CD4-positive, alpha-beta T cell treated with Interleukin-4 for 4 hours (primary cell): ENCODE results near the gene ARCN1.
A peak's percentile ranks its signal among the peaks of the same experiment; 100 is the strongest.

Experiments used
- DNase-seq: peaks from one replicate; pipeline ENCODE4 v3.0.0-alpha.2; 2020

ARCN1 gene

DNA sequence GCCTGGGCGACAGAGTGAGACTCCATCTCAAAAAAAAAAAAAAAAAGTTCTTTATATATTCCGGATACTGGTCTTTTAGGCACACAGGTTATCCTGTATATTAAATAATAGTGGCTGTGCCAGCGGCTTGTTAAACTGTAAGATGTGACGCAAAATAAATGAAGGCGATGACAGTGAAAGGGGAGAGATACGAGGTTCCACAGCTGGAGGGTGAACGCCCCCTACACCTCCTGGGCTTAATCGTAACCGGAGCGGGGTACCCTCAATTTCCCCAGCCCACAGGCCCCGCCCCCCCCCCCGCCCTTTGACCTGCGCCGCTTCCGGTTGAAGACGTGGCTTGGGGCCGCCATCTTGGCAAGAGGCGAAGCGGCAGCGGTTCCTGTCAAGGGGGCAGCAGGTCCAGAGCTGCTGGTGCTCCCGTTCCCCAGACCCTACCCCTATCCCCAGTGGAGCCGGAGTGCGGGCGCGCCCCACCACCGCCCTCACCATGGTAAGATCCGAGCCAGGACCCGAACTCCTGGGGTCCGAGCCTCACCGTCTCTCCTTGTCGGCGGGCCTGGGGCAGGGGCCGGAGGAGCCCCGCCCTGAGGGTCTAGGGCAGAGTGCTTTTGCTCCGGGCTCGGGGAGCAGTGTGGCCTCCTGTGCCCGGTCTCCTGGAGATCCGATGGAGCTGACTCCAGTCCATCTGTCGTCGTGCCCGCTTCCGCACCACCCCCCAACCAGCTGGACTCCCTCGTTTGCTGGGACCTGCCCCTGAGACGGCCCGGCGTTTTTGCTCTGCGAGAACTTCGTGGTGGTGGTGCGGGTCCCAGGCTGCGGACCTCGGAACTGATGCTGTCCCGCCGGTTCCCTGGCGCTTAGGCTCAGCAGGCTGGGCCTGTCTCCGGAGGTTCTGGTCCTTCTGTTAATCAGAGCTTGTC is at the start of gene ARCN1:
Gene ARCN1 (plus strand): TSS at position 349 of the 920 bp plus-strand sequence. CDS start 139 bp downstream, at position 488.
- peak; percentile 81 for DNase-seq

DNA sequence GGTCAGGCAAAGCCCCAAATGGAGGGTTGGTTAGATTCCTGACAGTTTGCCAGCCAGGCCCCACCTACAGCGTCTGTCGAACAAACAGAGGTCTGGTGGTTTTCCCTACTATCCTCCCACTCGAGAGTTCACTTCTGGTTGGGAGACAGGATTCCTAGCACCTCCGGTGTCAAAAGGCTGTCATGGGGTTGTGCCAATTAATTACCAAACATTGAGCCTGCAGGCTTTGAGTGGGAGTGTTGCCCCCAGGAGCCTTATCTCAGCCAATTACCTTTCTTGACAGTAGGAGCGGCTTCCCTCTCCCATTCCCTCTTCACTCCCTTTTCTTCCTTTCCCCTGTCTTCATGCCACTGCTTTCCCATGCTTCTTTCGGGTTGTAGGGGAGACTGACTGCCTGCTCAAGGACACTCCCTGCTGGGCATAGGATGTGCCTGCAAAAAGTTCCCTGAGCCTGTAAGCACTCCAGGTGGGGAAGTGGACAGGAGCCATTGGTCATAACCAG is 49.6 kb upstream of the ARCN1 start:
- no peak for DNase-seq

DNA sequence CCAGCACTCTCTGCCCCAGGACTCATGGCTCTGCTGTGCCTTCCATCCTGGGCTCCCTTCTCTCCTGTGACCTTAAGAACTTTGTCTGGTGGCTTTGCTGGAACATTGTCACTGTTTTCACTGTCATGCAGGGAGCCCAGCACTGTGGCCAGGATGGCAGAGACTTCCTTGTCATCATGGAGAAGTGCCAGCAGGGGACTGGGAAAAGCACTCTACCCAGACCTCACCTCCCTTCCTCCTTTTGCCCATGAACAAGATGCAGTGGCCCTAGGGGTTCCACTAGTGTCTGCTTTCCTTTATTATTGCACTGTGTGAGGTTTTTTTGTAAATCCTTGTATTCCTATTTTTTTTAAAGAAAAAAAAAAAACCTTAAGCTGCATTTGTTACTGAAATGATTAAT is 47.9 kb upstream of the ARCN1 start:
- DNase-seq, result no peak

DNA sequence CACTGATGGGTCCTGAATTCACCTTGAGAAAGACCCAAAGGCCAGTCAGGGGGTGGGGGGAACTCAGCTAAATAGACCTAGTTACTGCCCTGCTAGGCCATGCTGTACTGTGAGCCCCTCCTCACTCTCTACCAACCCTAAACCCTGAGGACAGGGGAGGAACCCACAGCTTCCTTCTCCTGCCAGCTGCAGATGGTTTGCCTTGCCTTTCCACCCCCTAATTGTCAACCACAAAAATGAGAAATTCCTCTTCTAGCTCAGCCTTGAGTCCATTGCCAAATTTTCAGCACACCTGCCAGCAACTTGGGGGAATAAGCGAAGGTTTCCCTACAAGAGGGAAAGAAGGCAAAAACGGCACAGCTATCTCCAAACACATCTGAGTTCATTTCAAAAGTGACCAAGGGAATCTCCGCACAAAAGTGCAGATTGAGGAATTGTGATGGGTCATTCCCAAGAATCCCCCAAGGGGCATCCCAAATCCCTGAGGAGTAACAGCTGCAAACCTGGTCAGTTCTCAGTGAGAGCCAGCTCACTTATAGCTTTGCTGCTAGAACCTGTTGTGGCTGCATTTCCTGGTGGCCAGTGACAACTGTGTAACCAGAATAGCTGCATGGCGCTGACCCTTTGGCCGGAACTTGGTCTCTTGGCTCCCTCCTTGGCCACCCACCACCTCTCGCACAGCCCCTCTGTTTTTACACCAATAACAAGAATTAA is 47.3 kb upstream of the ARCN1 start:
- no peak for DNase-seq

DNA sequence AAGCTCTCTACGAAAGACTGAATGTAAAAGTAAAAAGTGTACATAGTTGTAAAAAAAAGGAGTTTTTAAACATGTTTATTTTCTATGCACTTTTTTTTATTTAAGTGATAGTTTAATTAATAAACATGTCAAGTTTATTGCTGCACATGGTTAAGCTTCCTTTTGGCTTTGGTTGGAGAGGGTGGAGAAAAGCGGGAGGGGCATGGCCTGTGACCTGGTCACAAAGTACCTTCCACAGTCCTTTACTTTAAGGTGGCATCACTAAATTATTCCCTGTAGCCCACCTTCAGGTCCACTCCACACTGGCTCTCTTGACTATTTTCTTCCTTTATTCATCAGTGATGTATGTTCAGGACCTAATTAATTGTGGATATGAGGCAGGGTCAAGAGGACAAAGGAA is 45.5 kb upstream of the ARCN1 start:
- no peak for DNase-seq

DNA sequence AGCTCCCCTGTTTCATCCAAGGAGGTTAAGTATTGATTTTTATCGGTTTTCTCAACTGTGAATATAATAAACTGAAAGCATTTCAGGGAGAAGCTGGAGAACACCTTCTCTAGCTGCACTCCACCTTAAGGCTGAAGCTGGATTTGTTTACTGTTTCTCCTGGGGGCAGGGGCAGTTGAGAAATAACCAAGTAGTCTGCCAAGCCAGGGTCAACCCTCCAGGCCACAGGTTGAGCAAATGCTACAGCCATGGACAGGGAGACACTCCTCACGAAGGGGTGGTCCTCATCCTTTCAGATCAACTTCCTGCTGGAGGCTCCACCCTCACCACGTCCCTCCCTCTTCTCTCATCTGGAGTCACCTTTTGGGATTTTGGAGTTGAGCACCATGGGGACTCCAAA is 45.1 kb upstream of the ARCN1 start, which contains the start of gene TTC36:
Gene TTC36 (plus strand): TSS at position 366 of the 400 bp plus-strand sequence. CDS start 21 bp downstream, at position 387.
- no peak for DNase-seq

DNA sequence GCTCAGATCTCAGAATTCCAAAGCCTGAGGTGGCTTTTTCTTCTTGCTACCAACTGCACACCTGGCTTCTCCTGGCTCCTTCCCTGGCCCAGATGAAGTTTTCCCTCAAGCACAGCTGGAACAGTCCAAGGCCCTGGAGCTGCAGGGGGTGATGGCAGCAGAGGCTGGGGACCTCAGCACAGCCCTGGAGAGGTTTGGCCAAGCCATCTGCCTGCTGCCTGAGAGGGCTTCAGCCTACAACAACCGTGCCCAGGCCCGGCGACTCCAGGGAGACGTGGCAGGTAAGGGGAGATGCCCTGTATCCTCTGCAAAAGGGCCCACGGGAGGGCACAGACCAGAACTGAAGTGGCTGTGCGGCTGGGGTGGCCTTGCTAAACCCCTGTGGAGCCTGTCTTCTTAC is 43.7 kb upstream of the ARCN1 start:
- no peak for DNase-seq

DNA sequence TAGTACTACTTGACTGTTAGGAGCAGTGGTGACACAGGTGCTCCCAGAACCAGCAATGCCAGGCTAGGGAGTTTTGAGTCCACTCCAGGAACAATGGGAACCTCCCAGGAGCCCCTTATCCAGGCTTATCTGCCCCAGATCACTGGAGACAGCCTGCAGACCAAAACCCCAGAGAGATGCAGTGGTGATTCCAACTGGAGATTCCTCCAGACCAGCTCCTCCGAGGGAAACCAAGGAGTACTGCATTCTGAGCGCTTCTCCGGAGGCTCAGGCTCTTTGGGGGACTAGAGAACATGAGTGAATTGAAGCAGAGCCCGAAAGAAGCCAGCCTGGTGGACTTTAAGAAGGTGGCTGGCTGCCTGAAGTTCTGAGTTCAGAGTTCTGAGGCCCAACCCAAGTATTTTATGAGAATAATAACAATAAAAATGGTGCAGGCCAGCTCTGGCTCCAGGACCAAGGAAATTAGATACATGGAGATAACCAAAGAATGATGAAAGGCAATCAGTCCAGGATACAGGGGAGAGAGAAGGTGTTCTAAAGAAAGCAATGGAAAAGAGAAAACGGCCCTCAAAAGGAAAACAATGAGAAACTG is 42.5 kb upstream of the ARCN1 start:
- no peak for DNase-seq

DNA sequence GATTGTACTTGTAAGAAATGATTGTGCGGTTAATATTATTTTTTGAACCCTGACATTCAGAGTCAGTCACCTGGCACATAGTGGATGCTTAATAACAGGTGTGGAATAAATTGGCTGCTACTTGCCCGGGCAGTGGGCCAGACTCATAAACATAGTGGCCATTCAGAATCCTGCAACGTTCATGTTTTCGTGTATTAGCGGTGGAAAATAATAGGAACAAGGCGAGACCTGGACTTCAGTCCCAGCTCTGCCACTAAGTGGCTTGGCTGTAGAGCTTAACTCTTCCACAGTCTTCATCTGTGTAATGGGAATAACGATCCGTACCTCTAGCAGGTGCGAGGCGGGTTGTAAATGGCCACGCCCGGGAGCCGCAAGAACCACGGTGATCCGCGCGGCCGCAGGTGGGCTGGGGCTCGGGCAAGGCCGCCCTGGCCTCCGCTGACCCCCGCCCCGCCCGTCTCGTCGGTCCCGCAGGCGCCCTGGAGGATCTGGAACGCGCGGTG is 42.0 kb upstream of the ARCN1 start:
- no peak for DNase-seq

DNA sequence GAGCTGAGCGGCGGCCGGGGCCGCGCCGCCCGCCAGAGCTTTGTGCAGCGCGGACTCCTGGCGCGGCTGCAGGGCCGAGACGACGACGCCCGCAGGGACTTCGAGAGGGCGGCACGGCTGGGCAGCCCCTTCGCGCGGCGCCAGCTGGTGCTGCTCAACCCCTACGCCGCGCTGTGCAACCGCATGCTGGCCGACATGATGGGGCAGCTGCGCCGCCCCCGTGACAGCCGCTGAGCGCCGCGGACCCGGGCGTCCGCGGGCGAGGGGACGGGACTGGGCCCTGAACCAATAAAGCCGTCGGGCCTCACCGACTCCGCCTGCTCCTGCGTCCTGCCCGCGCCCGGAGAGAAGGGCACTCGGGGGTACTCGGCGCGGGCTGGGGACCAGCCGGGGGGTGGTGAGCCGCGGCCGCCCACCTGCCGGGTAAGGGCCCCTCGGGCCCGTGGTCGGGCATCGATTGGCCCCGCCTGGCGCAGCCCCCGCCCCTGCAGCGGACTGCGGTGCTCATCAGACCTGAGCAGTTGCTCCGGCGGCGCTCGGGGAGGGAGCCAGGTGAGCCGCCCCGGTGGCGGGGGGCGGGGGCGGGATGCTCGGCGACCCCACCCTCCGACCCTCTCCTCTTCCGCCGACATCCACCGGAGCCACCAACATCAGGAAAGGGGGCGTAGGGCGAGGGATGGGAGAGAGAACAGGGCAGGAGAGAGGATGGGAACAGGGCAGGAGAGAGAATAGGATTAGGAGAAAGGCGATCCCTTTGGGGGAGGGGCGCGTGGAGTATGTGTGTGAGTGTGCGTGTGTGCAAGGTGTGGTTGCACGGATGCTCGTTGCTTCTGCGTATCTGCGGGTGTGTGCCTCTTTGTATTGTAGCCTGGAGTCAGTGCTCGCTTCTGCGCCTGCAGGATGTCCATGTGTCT is 41.3 kb upstream of the ARCN1 start, which contains the start of gene TMEM25:
Gene TMEM25 (plus strand): TSS at position 510 of the 914 bp plus-strand sequence. CDS start 610 bp downstream, outside the sequence.
- peak; percentile 65 for DNase-seq

DNA sequence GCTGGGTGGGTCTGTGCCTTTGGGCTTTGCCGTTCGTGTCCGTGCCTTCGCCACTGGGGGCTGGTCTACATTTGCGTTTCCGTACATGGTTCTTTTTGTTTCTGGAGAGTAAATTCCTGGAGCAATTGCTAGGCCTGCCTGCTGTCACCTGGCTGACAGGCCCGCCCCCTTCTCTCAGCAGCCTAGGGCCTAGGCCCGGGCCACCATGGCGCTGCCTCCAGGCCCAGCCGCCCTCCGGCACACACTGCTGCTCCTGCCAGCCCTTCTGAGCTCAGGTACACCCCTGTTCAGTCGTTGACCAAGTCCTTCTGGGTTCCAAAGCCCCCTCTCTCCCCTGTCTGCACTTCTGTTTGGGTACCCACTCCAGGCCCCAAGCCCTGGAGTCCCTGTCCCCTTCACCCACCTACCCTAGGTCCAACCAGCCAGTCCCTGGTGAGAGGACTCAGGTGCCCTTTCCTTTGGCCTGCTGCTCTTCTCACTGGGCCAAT is 40.6 kb upstream of the ARCN1 start:
- no peak for DNase-seq

DNA sequence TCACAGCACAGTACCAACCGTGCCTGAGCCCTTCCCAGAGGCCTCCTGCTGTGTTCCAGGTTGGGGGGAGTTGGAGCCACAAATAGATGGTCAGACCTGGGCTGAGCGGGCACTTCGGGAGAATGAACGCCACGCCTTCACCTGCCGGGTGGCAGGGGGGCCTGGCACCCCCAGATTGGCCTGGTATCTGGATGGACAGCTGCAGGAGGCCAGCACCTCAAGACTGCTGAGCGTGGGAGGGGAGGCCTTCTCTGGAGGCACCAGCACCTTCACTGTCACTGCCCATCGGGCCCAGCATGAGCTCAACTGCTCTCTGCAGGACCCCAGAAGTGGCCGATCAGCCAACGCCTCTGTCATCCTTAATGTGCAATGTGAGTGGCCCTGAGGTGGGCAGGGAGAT is 40.1 kb upstream of the ARCN1 start:
- no peak for DNase-seq

DNA sequence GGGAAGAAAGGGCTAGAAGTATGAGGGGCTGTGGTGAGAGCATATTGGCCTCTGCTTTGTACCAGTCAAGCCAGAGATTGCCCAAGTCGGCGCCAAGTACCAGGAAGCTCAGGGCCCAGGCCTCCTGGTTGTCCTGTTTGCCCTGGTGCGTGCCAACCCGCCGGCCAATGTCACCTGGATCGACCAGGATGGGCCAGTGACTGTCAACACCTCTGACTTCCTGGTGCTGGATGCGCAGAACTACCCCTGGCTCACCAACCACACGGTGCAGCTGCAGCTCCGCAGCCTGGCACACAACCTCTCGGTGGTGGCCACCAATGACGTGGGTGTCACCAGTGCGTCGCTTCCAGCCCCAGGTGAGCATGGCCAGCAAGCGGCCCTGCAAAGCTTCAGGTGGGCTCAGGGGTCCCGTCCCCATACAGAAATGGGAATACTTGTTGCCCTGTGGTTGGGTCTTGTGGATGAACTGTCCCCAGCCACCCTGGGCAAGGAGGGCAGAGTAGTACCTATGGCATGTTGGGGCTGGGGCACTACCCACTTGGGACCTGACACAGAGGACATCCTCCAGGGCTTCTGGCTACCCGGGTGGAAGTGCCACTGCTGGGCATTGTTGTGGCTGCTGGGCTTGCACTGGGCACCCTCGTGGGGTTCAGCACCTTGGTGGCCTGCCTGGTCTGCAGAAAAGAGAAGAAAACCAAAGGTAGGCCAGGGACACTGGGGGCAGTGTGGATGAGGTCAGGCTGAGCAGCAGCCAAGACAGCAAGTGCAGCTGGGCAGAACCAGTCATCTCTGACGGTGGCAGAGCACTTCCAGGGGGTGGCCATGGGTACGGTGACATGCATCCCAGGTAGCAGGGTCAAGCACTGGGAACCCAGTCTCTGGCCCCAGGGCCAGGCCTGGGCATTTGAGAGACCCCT is 39.1 kb upstream of the ARCN1 start:
- no peak for DNase-seq

DNA sequence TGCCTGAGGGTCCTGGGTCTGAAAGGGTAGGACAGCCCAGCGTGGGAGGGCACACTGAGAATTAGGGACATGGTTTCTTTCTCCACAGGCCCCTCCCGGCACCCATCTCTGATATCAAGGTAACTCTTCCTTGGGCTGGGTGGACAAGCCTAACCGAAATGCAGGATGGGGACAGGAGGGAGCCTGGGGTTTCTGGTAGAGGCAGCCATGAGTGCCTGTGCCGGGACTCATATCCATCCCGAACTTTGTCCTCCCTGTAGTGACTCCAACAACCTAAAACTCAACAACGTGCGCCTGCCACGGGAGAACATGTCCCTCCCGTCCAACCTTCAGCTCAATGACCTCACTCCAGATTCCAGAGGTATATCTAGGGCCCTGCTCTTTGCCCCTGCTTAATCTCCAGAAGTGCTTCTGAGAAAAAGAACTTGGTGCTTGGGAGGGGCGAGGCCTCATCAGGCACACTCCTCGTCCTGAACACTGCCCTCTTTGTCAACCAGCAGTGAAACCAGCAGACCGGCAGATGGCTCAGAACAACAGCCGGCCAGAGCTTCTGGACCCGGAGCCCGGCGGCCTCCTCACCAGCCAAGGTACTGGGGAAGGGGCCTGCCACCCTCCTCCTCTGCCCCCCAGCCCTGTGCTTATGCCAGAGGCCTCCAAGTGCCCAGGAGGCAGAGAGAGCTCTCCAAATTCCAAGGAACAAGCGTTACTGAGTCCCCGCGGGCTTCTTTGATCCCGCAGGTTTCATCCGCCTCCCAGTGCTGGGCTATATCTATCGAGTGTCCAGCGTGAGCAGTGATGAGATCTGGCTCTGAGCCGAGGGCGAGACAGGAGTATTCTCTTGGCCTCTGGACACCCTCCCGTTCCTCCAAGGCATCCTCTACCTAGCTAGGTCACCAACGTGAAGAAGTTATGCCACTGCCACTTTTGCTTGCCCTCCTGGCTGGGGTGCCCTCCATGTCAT is 38.2 kb upstream of the ARCN1 start:
- no peak for DNase-seq

DNA sequence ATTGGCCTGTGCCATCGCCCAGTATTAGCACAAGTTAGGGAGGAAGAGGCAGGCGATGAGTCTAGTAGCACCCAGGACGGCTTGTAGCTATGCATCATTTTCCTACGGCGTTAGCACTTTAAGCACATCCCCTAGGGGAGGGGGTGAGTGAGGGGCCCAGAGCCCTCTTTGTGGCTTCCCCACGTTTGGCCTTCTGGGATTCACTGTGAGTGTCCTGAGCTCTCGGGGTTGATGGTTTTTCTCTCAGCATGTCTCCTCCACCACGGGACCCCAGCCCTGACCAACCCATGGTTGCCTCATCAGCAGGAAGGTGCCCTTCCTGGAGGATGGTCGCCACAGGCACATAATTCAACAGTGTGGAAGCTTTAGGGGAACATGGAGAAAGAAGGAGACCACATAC is 36.9 kb upstream of the ARCN1 start:
- no peak for DNase-seq

DNA sequence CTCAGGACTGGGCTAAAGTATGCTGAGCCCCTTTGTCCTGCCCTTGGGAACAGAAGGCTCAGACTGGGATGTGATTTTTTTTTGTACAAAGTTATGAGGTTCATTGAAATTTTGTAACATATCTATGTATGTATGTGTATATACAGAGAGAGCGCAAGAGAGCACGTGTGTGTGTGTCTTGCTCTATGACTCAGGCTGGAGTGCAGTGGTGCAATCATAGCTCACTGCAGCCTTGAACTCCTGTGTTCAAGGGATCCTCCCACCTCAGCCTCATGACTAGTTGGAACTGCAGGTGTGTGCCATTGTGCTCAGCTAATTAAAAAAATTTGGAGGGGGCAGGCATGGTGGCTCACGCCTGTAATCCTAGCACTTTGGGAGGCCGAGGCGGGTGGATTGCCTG is 35.5 kb upstream of the ARCN1 start:
- no peak for DNase-seq

DNA sequence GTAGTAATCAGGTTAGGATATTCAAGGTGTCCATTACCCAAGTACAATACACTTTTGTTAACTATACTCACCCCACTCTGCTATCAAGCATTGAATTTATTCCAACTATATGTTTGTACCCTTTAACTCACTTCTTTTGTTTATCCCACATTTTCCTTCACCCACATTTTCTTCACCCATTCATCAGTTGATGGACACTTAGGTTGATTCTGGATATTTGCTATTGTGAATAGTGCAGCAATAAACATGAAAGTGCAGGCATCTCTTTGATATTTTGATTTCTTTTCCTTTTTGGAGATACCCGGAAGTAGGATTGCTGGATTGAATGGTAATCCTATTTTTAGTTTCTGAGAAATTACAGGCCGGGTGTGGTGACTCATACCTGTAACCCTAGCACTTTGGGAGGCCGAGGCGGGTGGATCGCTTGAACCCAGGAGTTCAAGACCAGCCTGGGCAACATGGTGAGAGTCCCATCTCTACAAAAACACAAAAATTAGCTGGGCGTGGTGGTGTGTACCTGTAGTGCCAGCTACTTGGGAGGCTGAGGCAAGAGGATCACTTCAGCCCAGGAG is 34.7 kb upstream of the ARCN1 start:
- no peak for DNase-seq

DNA sequence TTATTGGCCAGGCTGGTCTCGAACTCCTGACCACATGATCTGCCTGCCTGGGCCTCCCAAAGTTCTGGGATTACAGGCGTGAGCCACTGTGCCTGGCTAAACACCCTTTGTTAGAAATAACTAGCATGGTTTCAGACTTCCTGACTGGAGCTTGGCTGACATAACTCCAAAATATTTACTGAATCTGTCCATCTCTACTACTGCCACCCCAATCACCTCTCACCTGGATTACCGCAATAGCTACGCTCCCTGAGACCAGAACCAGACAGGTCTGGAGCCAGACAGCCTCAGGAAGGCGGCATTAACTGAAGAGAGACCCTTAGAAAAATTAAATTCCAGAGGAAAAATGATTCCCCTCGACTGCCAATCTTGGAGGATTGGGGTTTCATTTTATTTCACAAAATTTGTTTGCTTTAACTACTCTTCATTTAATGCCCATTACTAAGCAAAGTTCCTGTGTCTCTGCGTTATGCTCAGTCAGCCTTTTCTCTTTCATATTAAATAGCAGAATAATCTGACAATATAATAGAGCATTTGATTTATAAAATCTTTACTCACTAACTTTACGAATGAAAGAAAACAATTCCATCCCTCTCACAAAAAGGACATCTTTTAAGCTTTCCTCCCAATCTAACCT is 28.1 kb upstream of the ARCN1 start:
- no peak for DNase-seq

DNA sequence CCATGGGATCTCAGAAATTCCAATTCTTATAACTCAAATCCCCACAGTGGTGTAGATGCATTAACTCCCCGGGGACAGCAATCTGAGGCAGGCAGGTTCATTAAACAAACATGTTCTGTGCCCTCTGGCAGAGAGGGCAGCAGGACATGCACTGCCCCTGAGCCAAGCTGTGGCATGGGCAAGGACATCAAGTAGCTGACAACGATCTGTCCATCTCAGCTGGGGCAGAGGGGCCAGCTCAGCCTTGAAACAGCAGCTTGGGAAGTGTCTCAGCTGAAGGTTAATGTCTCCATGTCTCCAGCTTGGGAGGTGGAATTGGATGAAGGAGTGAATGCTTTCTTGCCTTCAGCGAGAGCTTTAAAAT is 27.6 kb upstream of the ARCN1 start:
- no peak for DNase-seq
